ENCODE results near the gene IL6. TPM values are rescaled to one million over a fixed set of nuclear protein-coding genes. Genes with fewer than 3 reads are reported as not detected.
"Not testable (repeated sequence)": the region's sequence is repeated elsewhere in the genome, so short reads cannot be mapped to it uniquely, and the experiment has no call there.

Gene IL6
- total and polyA plus RNA-seq, 2 donors from 2014 or later, result 0.58 to 1.6 TPM

DNA sequence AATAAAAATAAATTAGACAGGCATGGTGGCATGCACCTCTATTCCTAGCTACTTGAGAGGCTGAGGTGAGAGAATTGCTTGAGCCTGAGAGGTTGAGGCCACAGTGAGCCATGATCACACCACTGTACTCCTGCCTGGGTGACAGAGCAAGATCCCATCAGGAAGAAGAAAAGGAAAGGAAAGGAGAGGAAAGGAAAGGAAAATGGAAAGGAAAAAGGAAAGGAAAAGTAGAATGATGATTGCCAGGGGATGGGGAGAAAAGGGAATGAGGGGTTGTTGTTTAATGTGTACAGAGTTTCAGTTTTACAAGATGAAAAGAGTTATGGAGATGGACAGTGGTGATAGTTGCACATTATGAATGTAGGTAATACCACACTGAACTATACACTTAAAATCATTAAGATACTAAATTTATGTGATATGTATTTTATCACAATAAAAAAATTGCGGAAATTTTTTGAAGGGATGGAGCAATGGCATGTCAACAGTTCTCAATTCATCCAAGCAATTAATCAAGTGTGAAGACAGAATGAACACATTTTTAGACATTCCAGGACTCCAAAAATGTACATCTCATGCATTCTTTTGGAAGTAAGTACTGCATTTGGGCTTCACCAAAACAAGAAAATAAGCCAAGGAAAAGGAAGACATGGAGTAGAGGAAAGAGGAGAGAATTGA, 44.3 kb downstream of the IL6 start:
- no peaks in the 10 kb centered on the region for H3K27me3 ChIP-seq (ENCODE audit: control insufficient read depth, insufficient read depth, low read length)
- no peak overlapping the region for H3K27ac ChIP-seq (ENCODE audit: low read depth in 2 of 2, low read length in 2 of 2)
- no peaks in the 10 kb centered on the region for H3K4me1 ChIP-seq (ENCODE audit: control insufficient read depth in 2 of 3, insufficient read depth in 2 of 3, low read depth in 1 of 3, low read length in 3 of 3)
- FAIRE-seq (no peak), DNase-seq (no peak)
- H3K4me3 ChIP-seq (ENCODE audit: low read length in 3 of 3), result no peak overlapping the region
- intact Hi-C loops (cut with DNase I), result no loop called here
- no peaks in the 10 kb centered on the region for H3K9me3 ChIP-seq (ENCODE audit: control insufficient read depth in 2 of 3, insufficient read depth in 1 of 3, low read length in 3 of 3)
- H3K36me3 ChIP-seq (ENCODE audit: control insufficient read depth in 2 of 3, insufficient read depth in 3 of 3, low read length in 3 of 3), result no peaks in the 10 kb centered on the region
- TF ChIP-seq, protein P1, sequence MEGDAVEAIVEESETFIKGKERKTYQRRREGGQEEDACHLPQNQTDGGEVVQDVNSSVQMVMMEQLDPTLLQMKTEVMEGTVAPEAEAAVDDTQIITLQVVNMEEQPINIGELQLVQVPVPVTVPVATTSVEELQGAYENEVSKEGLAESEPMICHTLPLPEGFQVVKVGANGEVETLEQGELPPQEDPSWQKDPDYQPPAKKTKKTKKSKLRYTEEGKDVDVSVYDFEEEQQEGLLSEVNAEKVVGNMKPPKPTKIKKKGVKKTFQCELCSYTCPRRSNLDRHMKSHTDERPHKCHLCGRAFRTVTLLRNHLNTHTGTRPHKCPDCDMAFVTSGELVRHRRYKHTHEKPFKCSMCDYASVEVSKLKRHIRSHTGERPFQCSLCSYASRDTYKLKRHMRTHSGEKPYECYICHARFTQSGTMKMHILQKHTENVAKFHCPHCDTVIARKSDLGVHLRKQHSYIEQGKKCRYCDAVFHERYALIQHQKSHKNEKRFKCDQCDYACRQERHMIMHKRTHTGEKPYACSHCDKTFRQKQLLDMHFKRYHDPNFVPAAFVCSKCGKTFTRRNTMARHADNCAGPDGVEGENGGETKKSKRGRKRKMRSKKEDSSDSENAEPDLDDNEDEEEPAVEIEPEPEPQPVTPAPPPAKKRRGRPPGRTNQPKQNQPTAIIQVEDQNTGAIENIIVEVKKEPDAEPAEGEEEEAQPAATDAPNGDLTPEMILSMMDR (IDR thresholded peaks at IDR 0.05; ENCODE audit: borderline replicate concordance, extremely low read depth, insufficient read depth), result no peak
- H3K9ac ChIP-seq (ENCODE audit: low read length in 3 of 3), result no peak overlapping the region

DNA sequence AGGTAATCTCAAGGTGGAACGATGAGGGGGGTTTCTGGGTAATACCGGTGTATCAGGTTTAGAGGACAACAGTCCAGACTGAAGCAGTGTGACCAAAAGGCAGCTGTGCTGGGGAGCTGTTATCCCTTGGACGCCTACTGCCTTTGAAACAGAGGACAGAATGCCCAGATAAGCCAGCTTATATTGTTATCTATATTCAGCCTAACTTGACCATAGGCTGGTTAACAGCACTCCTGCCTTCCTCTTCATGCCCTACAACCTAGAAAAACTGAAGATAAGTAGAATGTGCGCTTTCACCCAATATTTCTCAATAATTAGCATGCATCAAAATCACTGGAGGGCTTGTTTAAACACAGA, 44.9 kb downstream of the IL6 start:
- Histone ChIP-seq H3K27me3 (ENCODE audit: control insufficient read depth, insufficient read depth, low read length) (no peaks in the 10 kb centered on the region), H3K9me3 (ENCODE audit: control insufficient read depth in 2 of 3, insufficient read depth in 1 of 3, low read length in 3 of 3) (no peaks in the 10 kb centered on the region), H3K4me3 (ENCODE audit: low read length in 3 of 3) (no peak overlapping the region), H3K4me1 (ENCODE audit: control insufficient read depth in 2 of 3, insufficient read depth in 2 of 3, low read depth in 1 of 3, low read length in 3 of 3) (no peaks in the 10 kb centered on the region), H3K27ac (ENCODE audit: low read depth in 2 of 2, low read length in 2 of 2) (no peak overlapping the region), H3K9ac (ENCODE audit: low read length in 3 of 3) (no peak overlapping the region), H3K36me3 (ENCODE audit: control insufficient read depth in 2 of 3, insufficient read depth in 3 of 3, low read length in 3 of 3) (no peaks in the 10 kb centered on the region)
- DNase-seq (no peak), FAIRE-seq (no peak)
- intact Hi-C loops (cut with DNase I), result no loop called here
- TF ChIP-seq, protein P1 (IDR thresholded peaks at IDR 0.05; ENCODE audit: borderline replicate concordance, extremely low read depth, insufficient read depth), result no peak

DNA sequence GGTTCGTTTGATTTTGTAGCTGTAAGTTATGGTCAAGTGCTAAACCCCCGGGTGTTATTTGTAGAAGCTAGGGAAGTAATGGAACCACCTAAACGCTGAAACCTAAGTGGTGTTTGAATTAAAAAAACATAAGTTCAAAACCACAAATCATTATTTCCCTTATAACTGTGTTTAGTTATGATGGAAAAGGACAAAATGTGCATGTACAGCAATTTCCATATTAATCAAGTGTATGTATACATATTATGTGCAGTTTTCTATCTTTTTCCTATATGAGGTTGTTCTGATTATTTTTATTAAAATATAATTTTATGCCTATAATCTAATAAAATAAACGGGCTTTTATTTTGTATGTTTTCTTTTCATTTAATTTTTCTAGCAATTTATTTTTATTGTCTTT, 45.9 kb downstream of the IL6 start:
- TF ChIP-seq, protein P1 (IDR thresholded peaks at IDR 0.05; ENCODE audit: borderline replicate concordance, extremely low read depth, insufficient read depth), result no peak
- FAIRE-seq (no peak), DNase-seq (no peak)
- Histone ChIP-seq H3K9me3 (ENCODE audit: control insufficient read depth in 2 of 3, insufficient read depth in 1 of 3, low read length in 3 of 3) (no peaks in the 10 kb centered on the region), H3K27ac (ENCODE audit: low read depth in 2 of 2, low read length in 2 of 2) (no peak overlapping the region), H3K36me3 (ENCODE audit: control insufficient read depth in 2 of 3, insufficient read depth in 3 of 3, low read length in 3 of 3) (no peaks in the 10 kb centered on the region), H3K27me3 (ENCODE audit: control insufficient read depth, insufficient read depth, low read length) (no peaks in the 10 kb centered on the region), H3K9ac (ENCODE audit: low read length in 3 of 3) (no peak overlapping the region), H3K4me3 (ENCODE audit: low read length in 3 of 3) (no peak overlapping the region), H3K4me1 (ENCODE audit: control insufficient read depth in 2 of 3, insufficient read depth in 2 of 3, low read depth in 1 of 3, low read length in 3 of 3) (no peaks in the 10 kb centered on the region)
- intact Hi-C loops (cut with DNase I), result no loop called here

DNA sequence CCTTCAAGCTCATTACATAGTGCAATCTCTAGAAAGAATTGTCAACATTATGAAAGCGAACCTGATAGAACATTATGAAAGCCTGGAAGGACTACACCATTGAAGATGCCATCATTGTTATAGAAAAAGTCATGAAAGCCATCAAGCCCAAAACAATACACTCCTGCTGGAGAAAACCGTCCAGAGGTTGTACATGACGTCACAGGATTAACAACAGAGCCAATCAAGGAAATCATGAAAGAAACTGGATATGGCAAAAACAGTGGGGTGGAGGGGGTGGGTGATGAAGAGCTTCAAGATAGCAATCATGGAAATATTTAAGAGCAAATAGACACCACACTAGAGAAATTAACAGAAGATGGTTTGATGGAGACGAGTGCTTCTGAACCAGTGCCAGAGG, 50.0 kb downstream of the IL6 start:
- Histone ChIP-seq H3K27me3 (ENCODE audit: control insufficient read depth, insufficient read depth, low read length) (no peaks in the 10 kb centered on the region), H3K9ac (ENCODE audit: low read length in 3 of 3) (no peak overlapping the region)
- TF ChIP-seq, protein P1 (IDR thresholded peaks at IDR 0.05; ENCODE audit: borderline replicate concordance, extremely low read depth, insufficient read depth), result no peak

GRCh38 chr7:22779730-22780323, 52.8 kb downstream of the IL6 start:
- DNase-seq; H3K27me3 ChIP-seq (ENCODE audit: control insufficient read depth, insufficient read depth, low read length); H3K9ac ChIP-seq (ENCODE audit: low read length in 3 of 3); H3K27ac ChIP-seq (ENCODE audit: low read depth in 2 of 2, low read length in 2 of 2); H3K4me1 ChIP-seq (ENCODE audit: control insufficient read depth in 2 of 3, insufficient read depth in 2 of 3, low read depth in 1 of 3, low read length in 3 of 3); FAIRE-seq; intact Hi-C loops (cut with DNase I); H3K4me3 ChIP-seq (ENCODE audit: low read length in 3 of 3); H3K9me3 ChIP-seq (ENCODE audit: control insufficient read depth in 2 of 3, insufficient read depth in 1 of 3, low read length in 3 of 3); H3K36me3 ChIP-seq (ENCODE audit: control insufficient read depth in 2 of 3, insufficient read depth in 3 of 3, low read length in 3 of 3): not testable (repeated sequence)

More for the DNA sequence above, 50.0 kb downstream of the IL6 start:
- intact Hi-C loops (cut with DNase I), result no loop called here
- no peak overlapping the region for H3K27ac ChIP-seq (ENCODE audit: low read depth in 2 of 2, low read length in 2 of 2)
- DNase-seq (no peak), FAIRE-seq (no peak)
- no peaks in the 10 kb centered on the region for H3K36me3 ChIP-seq (ENCODE audit: control insufficient read depth in 2 of 3, insufficient read depth in 3 of 3, low read length in 3 of 3)
- no peaks in the 10 kb centered on the region for H3K9me3 ChIP-seq (ENCODE audit: control insufficient read depth in 2 of 3, insufficient read depth in 1 of 3, low read length in 3 of 3)
- no peak overlapping the region for H3K4me3 ChIP-seq (ENCODE audit: low read length in 3 of 3)
- H3K4me1 ChIP-seq (ENCODE audit: control insufficient read depth in 2 of 3, insufficient read depth in 2 of 3, low read depth in 1 of 3, low read length in 3 of 3), result no peaks in the 10 kb centered on the region

Data from kidney (tissue), 14 donors.